Activated naive CD4-positive, alpha-beta T cell treated with anti-CD3 and anti-CD28 coated beads for 36 hours (primary cell): ENCODE results near the gene AFG3L2. TPM values are rescaled to one million over a fixed set of nuclear protein-coding genes. Genes with fewer than 3 reads are reported as not detected.

ENCODE experiments used
- CTCF ChIA-PET: fragments of 350-600 bp; sonication (Branson Sonifier 250); formaldehyde crosslinking; loops from one replicate; lab custom pipeline; 2021; ENCODE audit warnings: antibody characterized with exemption; lab: Charles Lee
- DNase-seq: peaks from one replicate; pipeline ENCODE4 v3.0.0-alpha.2; 2020
- H3K27ac Mint-ChIP-seq: one replicate; pipeline ENCODE4 v1.8.0; 2021; ENCODE audit warnings: mild to moderate bottlenecking, mixed read lengths
- H3K27me3 Mint-ChIP-seq: one replicate; pipeline ENCODE4 v1.8.0; 2021; ENCODE audit warnings: low read depth, mixed read lengths
- H3K36me3 Mint-ChIP-seq: one replicate; pipeline ENCODE4 v1.8.0; 2021; ENCODE audit warnings: low read depth, mixed read lengths
- H3K4me1 Mint-ChIP-seq: one replicate; pipeline ENCODE4 v1.8.0; 2021; ENCODE audit warnings: low read depth, mixed read lengths
- H3K4me3 Mint-ChIP-seq: one replicate; pipeline ENCODE4 v1.8.0; 2021; ENCODE audit warnings: mild to moderate bottlenecking, moderate library complexity, mixed read lengths
- H3K9me3 Mint-ChIP-seq: one replicate; pipeline ENCODE4 v1.8.0; 2021; ENCODE audit warnings: mixed read lengths
- intact Hi-C: fragments of 100-400 bp; cut with micrococcal nuclease; formaldehyde crosslinking; loops from one replicate; pipeline ENCODE4 v1.15.1; 2023
- total RNA-seq, 2 experiments: library from RNA; stranded (reverse); gene quantifications; one replicate each; pipeline ENCODE4 v1.2.3, GENCODE V29; 2021

Gene AFG3L2
- total RNA-seq, 2 experiments from 2014 or later: 41.8 to 42.9 TPM

- no peak overlapping the region for H3K27ac Mint-ChIP-seq
- no peaks in the 10 kb centered on the region for H3K27me3 Mint-ChIP-seq
- no peaks in the 10 kb centered on the region for H3K4me1 Mint-ChIP-seq
- intact Hi-C loops: no loop called here
- H3K36me3 Mint-ChIP-seq: peaks cover 2% of the 10 kb centered on the region
- DNase-seq: no peak
- H3K4me3 Mint-ChIP-seq: no peak overlapping the region
- peaks cover 3% of the 10 kb centered on the region for H3K9me3 Mint-ChIP-seq
- CTCF ChIA-PET: interaction anchor here (1.4 kb wide), 1 partner anchor 12 kb away, joined by 7 read pairs; no protein-coding TSS in a partner anchor
These were observed 61.1 kb downstream of the AFG3L2 start for GRCh38 chr18:12315911-12316310.

- Mint-ChIP-seq H3K36me3 (peaks cover 2% of the 10 kb centered on the region), H3K4me1 (no peaks in the 10 kb centered on the region), H3K27ac (no peak overlapping the region), H3K27me3 (peaks cover 4% of the 10 kb centered on the region), H3K9me3 (peaks cover 3% of the 10 kb centered on the region), H3K4me3 (no peak overlapping the region)
- DNase-seq: no peak
- intact Hi-C loops: no loop called here
- CTCF ChIA-PET: interaction anchor here (1.4 kb wide), 1 partner anchor 13 kb away, joined by 7 read pairs; no protein-coding TSS in a partner anchor
These were observed 61.5 kb downstream of the AFG3L2 start for GRCh38 chr18:12315490-12315889.

- CTCF ChIA-PET: interaction anchor here (0.5 to 2.4 kb wide), 2 partner anchors 14 to 65 kb away, joined by 3 to 8 read pairs; no protein-coding TSS in a partner anchor
These were observed 62.3 kb downstream of the AFG3L2 start for GRCh38 chr18:12314591-12315305.

GRCh38 chr18:12313530-12314245 lies 63.3 kb downstream of the AFG3L2 start:
- no peak for DNase-seq
- peaks cover 3% of the 10 kb centered on the region for H3K9me3 Mint-ChIP-seq
- H3K36me3 Mint-ChIP-seq: peaks cover 2% of the 10 kb centered on the region
- no peaks in the 10 kb centered on the region for H3K4me1 Mint-ChIP-seq
- intact Hi-C loops: no loop called here
- CTCF ChIA-PET: interaction anchor here (2.4 kb wide), 1 partner anchor 15 kb away, joined by 8 read pairs; no protein-coding TSS in a partner anchor
- H3K27me3 Mint-ChIP-seq: peaks cover 18% of the 10 kb centered on the region
- H3K4me3 Mint-ChIP-seq: no peak overlapping the region
- no peak overlapping the region for H3K27ac Mint-ChIP-seq

More at GRCh38 chr18:12314591-12315305, 62.3 kb downstream of the AFG3L2 start:
- Mint-ChIP-seq H3K4me1 (no peaks in the 10 kb centered on the region), H3K9me3 (peaks cover 3% of the 10 kb centered on the region), H3K4me3 (no peak overlapping the region), H3K27me3 (peaks cover 7% of the 10 kb centered on the region), H3K27ac (no peak overlapping the region), H3K36me3 (peaks cover 2% of the 10 kb centered on the region)
- no peak for DNase-seq
- intact Hi-C loops: no loop called here

- Mint-ChIP-seq H3K4me3 (no peak overlapping the region), H3K27me3 (peaks cover 20% of the 10 kb centered on the region), H3K27ac (no peak overlapping the region), H3K9me3 (peaks cover 3% of the 10 kb centered on the region), H3K36me3 (peaks cover 2% of the 10 kb centered on the region), H3K4me1 (no peaks in the 10 kb centered on the region)
- DNase-seq: no peak
- CTCF ChIA-PET: interaction anchor here (0.6 to 2.4 kb wide), 2 partner anchors 16 to 985 kb away, joined by 3 to 8 read pairs; no protein-coding TSS in a partner anchor
- intact Hi-C loops: no loop called here
These were observed 64.1 kb downstream of the AFG3L2 start for GRCh38 chr18:12312976-12313375.

GRCh38 chr18:12310762-12311161 lies 66.3 kb downstream of the AFG3L2 start:
- H3K4me1 Mint-ChIP-seq: peaks cover 10% of the 10 kb centered on the region
- no peak overlapping the region for H3K27ac Mint-ChIP-seq
- H3K9me3 Mint-ChIP-seq: peaks cover 3% of the 10 kb centered on the region
- H3K4me3 Mint-ChIP-seq: no peak overlapping the region
- peaks cover 2% of the 10 kb centered on the region for H3K36me3 Mint-ChIP-seq
- no peak for DNase-seq
- intact Hi-C loops: no loop called here
- H3K27me3 Mint-ChIP-seq: peaks cover 38% of the 10 kb centered on the region
- CTCF ChIA-PET: interaction anchor here (0.6 kb wide), 1 partner anchor 582 kb away, joined by 3 read pairs; no protein-coding TSS in a partner anchor

GRCh38 chr18:12309683-12310198 lies 67.3 kb downstream of the AFG3L2 start:
- no peak overlapping the region for H3K27ac Mint-ChIP-seq

GRCh38 chr18:12308386-12309100 lies 68.5 kb downstream of the AFG3L2 start:
- peaks cover 2% of the 10 kb centered on the region for H3K36me3 Mint-ChIP-seq

More at GRCh38 chr18:12309683-12310198, 67.3 kb downstream of the AFG3L2 start:
- no peak for DNase-seq
- Mint-ChIP-seq H3K9me3 (peaks cover 3% of the 10 kb centered on the region), H3K4me1 (peaks cover 10% of the 10 kb centered on the region), H3K4me3 (no peak overlapping the region), H3K36me3 (peaks cover 2% of the 10 kb centered on the region), H3K27me3 (peaks cover 43% of the 10 kb centered on the region)
- CTCF ChIA-PET: interaction anchor here (0.6 kb wide), 1 partner anchor 8 kb away, joined by 3 read pairs; no protein-coding TSS in a partner anchor
- intact Hi-C loops: loop anchor here (2.0 kb wide), 1 partner anchor 67 kb away; the partner anchor contains the start of gene AFG3L2

GRCh38 chr18:12307701-12308385 lies 69.2 kb downstream of the AFG3L2 start, which contains the start of gene TUBB6:
TUBB6 (plus strand) TSS chr18:12308241; CDS start chr18:12308293, 52 bp downstream.
- peak within 1 kb of the TSS; percentile 72 for H3K4me3 Mint-ChIP-seq
- H3K27ac Mint-ChIP-seq: no peak within 1 kb of the TSS
- peaks cover 3% of the 10 kb centered on the region for H3K9me3 Mint-ChIP-seq
- CTCF ChIA-PET: interaction anchor here (1.0 kb wide), 1 partner anchor 20 kb away, joined by 3 read pairs; no protein-coding TSS in a partner anchor
- intact Hi-C loops: loop anchor here (2.0 kb wide), 1 partner anchor 69 kb away; the partner anchor contains the start of gene AFG3L2
- peaks cover 10% of the 10 kb centered on the region for H3K4me1 Mint-ChIP-seq
- H3K36me3 Mint-ChIP-seq: no peaks in the 10 kb centered on the region
- peaks cover 43% of the 10 kb centered on the region for H3K27me3 Mint-ChIP-seq
- peak; percentile 30 for DNase-seq

More at GRCh38 chr18:12308386-12309100, 68.5 kb downstream of the AFG3L2 start:
- H3K4me3 Mint-ChIP-seq: peak overlapping the region; percentile 62
- H3K27ac Mint-ChIP-seq: no peak overlapping the region
- H3K4me1 Mint-ChIP-seq: peaks cover 10% of the 10 kb centered on the region
- H3K9me3 Mint-ChIP-seq: peaks cover 3% of the 10 kb centered on the region
- H3K27me3 Mint-ChIP-seq: peaks cover 43% of the 10 kb centered on the region
- peak; percentile 36 for DNase-seq
- CTCF ChIA-PET: interaction anchor here (0.7 kb wide), 1 partner anchor 11 kb away, joined by 3 read pairs; no protein-coding TSS in a partner anchor
- intact Hi-C loops: loop anchor here (2.0 kb wide), 1 partner anchor 68 kb away; the partner anchor contains the start of gene AFG3L2

- peak overlapping the region; percentile 72 for H3K4me3 Mint-ChIP-seq
- CTCF ChIA-PET: interaction anchor here (1.0 kb wide), 1 partner anchor 21 kb away, joined by 3 read pairs; no protein-coding TSS in a partner anchor
- peaks cover 43% of the 10 kb centered on the region for H3K27me3 Mint-ChIP-seq
These were observed 70.0 kb downstream of the AFG3L2 start for GRCh38 chr18:12306752-12307700.

More at GRCh38 chr18:12306752-12307700, 70.0 kb downstream of the AFG3L2 start:
- H3K9me3 Mint-ChIP-seq: peaks cover 3% of the 10 kb centered on the region
- intact Hi-C loops: no loop called here
- no peak overlapping the region for H3K27ac Mint-ChIP-seq
- peaks cover 10% of the 10 kb centered on the region for H3K4me1 Mint-ChIP-seq
- no peaks in the 10 kb centered on the region for H3K36me3 Mint-ChIP-seq
- no peak for DNase-seq
